Measurements from ENCODE around the gene TLK2.
A peak's percentile ranks its signal among the peaks of the same experiment; 100 is the strongest.

Gene TLK2

DNA sequence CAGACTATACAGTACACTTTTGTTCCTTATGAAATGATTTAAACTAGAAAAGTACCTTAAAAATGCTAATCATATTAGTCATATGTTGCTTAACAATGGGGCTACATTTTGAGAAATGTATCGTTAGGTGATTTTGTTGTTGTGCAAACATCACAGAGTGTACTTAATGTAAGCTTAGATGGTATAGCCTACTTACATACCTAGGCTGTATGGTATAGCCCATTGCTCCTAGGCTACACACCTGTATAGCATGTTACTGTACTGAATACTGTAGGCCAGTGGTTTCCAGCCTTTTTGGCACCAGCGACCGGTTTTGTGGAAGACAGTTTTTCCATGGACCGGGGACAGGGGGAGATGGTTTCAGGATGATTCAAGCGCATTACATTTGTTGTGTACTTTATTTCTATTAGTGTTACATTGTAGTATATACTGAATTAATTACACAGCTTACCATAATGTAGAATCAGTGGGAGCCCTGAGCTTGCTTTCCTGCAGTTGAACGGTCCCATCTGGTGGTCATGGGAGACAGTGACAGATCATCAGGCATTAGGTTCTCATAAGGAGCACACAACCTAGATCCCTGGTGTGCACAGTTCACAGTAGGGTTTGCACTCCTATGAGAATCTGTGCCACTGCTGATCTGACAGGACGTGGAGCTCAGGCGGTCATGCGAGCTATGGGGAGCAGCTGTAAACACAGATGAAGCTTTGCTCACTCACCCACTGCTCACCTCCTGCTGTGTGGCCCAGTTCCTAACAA is 113.9 kb downstream of the TLK2 start:
- DNase-seq (ENCODE audit: low read depth): no peak
- TF ChIP-seq, protein P1, sequence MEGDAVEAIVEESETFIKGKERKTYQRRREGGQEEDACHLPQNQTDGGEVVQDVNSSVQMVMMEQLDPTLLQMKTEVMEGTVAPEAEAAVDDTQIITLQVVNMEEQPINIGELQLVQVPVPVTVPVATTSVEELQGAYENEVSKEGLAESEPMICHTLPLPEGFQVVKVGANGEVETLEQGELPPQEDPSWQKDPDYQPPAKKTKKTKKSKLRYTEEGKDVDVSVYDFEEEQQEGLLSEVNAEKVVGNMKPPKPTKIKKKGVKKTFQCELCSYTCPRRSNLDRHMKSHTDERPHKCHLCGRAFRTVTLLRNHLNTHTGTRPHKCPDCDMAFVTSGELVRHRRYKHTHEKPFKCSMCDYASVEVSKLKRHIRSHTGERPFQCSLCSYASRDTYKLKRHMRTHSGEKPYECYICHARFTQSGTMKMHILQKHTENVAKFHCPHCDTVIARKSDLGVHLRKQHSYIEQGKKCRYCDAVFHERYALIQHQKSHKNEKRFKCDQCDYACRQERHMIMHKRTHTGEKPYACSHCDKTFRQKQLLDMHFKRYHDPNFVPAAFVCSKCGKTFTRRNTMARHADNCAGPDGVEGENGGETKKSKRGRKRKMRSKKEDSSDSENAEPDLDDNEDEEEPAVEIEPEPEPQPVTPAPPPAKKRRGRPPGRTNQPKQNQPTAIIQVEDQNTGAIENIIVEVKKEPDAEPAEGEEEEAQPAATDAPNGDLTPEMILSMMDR (IDR thresholded peaks at IDR 0.05; ENCODE audit: control insufficient read depth, insufficient read depth, low read depth, low read length, missing control alignments): peak; percentile 19
- no peak overlapping the region for H3K4me3 ChIP-seq (ENCODE audit: control insufficient read depth, low read depth, low read length)

DNA sequence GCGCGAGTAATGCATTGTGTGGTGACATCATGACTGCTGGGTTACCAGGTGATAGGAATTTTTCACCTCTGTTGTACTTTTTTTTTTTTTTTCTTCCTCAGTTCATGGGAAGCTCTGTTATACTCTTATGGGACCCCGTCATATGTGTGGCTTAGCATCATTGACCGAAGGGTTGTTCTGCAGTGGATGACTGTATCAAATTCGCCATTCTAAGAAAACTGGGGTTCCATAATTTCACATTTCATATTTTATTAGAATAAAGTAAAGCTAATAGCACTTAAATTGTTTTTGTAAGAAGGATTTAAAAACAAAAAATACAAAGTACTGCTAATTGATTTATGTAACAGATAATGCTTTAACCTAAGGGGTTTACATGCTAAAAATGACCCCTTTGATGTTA is 116.9 kb downstream of the TLK2 start:
- DNase-seq (ENCODE audit: low read depth): no peak
- no peak overlapping the region for H3K4me3 ChIP-seq (ENCODE audit: control insufficient read depth, low read depth, low read length)

DNA sequence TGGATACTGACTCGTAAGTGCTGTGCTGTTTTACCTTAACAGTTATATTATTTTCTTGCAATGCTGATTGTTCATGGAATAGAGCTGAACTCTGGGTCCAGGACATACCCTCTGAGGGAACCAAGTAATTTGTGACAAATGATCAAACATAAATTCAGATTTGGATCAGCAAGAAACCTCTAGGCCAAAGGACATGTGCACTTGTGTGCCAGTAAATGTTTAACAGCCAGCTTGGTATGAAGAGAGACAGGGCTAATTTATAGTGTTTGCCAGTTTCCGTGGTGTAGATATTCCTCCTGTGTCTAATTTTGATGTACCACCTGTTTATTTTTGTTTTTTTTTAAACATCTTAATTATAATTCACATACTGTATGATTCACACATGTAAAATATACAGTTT is 118.0 kb downstream of the TLK2 start:
- TF ChIP-seq, protein P1 (IDR thresholded peaks at IDR 0.05; ENCODE audit: control insufficient read depth, insufficient read depth, low read depth, low read length, missing control alignments): no peak
- no peak for DNase-seq (ENCODE audit: low read depth)
- no peak overlapping the region for H3K4me3 ChIP-seq (ENCODE audit: control insufficient read depth, low read depth, low read length)

More for the DNA sequence above, 116.9 kb downstream of the TLK2 start:
- TF ChIP-seq, protein P1 (IDR thresholded peaks at IDR 0.05; ENCODE audit: control insufficient read depth, insufficient read depth, low read depth, low read length, missing control alignments): no peak

DNA sequence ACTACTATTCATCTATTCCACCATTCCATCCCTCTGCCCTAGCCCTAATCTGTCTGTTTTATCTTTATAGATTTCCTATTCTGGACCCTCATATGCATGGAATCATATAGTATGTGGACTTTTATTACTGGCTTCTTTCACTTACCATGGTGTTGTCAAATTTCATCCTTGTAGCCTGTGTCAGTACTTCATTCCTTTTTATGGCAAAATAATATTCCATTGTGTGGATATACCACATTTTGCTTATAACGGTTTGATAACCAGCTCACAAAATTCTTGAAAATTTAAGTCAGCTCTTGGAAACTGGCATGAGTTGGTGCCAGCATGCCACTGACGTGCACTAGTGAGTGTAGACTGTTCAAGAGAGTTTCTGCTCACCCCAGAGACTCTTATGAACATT is 118.5 kb downstream of the TLK2 start:
- no peak for DNase-seq (ENCODE audit: low read depth)
- TF ChIP-seq, protein P1 (IDR thresholded peaks at IDR 0.05; ENCODE audit: control insufficient read depth, insufficient read depth, low read depth, low read length, missing control alignments): no peak
- H3K4me3 ChIP-seq (ENCODE audit: control insufficient read depth, low read depth, low read length): no peak overlapping the region

DNA sequence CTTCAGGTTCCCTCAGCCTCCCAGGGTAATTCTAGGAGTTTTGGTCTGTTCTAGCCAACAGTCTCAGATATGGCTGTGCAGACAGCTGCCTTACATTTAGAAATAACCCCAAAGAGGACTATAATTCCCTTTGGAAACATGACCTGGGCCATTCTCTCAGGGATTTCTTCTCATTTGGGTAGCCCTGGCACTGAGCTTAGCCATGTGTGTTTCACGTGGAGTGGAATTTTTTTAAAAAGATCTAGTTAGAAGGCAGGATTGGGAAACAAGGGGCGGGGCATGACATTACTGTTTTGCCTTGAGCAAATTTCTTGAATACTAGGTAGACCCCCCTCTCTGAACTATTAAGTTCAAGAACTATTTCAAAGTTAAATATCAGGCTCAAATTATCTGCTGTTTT is 119.3 kb downstream of the TLK2 start:
- peak; percentile 31 for DNase-seq (ENCODE audit: low read depth)
- TF ChIP-seq, protein P1 (IDR thresholded peaks at IDR 0.05; ENCODE audit: control insufficient read depth, insufficient read depth, low read depth, low read length, missing control alignments): no peak
- no peak overlapping the region for H3K4me3 ChIP-seq (ENCODE audit: control insufficient read depth, low read depth, low read length)

DNA sequence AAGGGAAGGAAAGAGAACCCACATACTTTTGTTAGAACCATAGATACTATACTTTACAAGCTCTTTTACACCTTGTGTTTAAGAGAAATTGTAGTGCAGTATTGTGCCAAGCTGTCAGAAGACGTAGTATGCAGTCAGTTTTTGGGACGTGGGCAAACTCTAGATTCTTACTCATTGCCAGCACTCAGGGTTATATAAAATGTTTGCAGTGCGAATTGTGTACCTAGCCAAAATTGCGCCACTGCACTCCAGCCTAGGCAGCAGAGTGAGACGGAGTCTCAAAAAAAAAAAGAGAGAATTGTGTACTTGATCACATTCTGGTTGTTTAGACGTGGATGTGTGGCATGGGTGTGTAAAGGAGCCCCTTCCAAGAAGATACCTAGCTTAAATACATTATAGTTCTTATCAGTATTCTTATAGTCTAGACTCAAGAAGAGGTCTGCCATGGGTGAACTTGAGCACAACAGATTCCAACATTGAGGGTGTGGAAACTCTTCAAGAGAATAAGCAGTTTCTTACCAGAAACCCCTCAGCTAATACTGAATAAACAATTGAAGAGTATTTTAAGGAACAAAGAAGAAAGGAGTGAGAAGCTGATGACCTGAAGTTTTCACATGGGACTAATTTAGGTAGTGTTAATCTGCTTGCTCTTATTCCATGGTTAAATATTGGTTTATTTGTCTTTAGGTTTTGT is 121.5 kb downstream of the TLK2 start:
- TF ChIP-seq, protein P1 (IDR thresholded peaks at IDR 0.05; ENCODE audit: control insufficient read depth, insufficient read depth, low read depth, low read length, missing control alignments): no peak
- no peak overlapping the region for H3K4me3 ChIP-seq (ENCODE audit: control insufficient read depth, low read depth, low read length)
- no peak for DNase-seq (ENCODE audit: low read depth)
